ENCODE measurements around the gene TMEM151B.

DNA sequence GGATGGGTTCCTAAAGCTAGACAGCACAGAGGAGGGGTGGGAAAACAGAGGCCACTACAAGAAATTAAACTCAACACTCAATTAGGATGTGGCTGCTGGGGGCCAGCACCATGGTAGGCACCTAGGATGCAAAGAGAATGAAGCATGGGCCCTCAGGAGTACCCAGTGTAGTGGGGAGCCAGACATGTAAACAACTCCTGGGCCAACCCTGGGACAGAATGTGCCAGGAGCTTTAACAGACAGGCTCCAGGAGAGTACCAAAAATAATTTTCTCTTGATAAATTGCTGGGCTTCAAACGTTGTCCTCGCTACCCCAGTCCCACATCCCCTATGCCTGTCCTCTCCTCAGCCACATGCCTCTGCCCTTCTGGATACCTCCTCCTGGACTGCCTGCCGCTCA lies 1.7 kb downstream of the TMEM151B start:
- no peak for TF ChIP-seq POLR2AphosphoS5 (IDR thresholded peaks at IDR 0.05; ENCODE audit: low read depth, low read length)
- TF ChIP-seq POLR2A (IDR thresholded peaks at IDR 0.05; ENCODE audit: low read depth, low read length) = no peak
- no peak for TF ChIP-seq TAF1 (IDR thresholded peaks at IDR 0.05; ENCODE audit: borderline replicate concordance, low read depth, low read length)

Data from GM12892 (cell line).